Astrocyte of the cerebellum (primary cell): Measurements from ENCODE around the gene TNFRSF12A.

Experiments
- DNase-seq: peaks from one replicate; pipeline ENCODE4 v3.0.0-alpha.2; 2011; ENCODE audit warnings: low read depth
- H3K4me3 ChIP-seq: 2 replicates; pipeline ENCODE4 v1.5.1; 2011; ENCODE audit warnings: mild to moderate bottlenecking, low read depth, low read length, moderate library complexity
- in situ Hi-C: cut with HindIII; loops from 2 replicates; pipeline ENCODE4 v1.10.0; 2017; ENCODE audit warnings: low sequenced_read_pairs
- TF ChIP-seq, protein P1 (sequence below): IDR thresholded peaks from 2 replicates; pipeline ENCODE4 v1.5.1; 2012; ENCODE audit warnings: low read length, low read depth, moderate library complexity, mild to moderate bottlenecking; ENCODE audit errors: missing control alignments

TNFRSF12A gene

DNA sequence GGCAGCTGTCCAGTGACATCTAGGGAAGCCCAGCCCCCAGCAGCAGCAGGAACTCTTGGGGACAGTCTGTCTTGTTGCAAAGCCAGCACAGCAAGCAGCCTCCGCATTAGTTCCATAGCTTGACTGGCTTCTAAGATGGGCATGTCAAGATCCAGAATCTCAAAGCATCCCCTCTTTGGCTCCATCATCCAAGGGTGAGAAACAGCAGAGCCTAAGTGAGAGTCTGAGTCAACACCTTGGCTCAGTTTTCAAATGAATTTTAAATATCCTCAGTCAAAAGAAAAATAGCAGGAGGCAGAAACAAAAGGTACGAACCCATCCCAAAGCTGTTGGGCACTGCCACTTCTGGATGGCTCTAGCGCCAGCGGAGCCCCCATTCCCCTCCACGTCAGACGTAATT lies 5.2 kb upstream of the TNFRSF12A start:
- in situ Hi-C loops, result no loop called here
- no peak for DNase-seq
- TF ChIP-seq, protein P1, sequence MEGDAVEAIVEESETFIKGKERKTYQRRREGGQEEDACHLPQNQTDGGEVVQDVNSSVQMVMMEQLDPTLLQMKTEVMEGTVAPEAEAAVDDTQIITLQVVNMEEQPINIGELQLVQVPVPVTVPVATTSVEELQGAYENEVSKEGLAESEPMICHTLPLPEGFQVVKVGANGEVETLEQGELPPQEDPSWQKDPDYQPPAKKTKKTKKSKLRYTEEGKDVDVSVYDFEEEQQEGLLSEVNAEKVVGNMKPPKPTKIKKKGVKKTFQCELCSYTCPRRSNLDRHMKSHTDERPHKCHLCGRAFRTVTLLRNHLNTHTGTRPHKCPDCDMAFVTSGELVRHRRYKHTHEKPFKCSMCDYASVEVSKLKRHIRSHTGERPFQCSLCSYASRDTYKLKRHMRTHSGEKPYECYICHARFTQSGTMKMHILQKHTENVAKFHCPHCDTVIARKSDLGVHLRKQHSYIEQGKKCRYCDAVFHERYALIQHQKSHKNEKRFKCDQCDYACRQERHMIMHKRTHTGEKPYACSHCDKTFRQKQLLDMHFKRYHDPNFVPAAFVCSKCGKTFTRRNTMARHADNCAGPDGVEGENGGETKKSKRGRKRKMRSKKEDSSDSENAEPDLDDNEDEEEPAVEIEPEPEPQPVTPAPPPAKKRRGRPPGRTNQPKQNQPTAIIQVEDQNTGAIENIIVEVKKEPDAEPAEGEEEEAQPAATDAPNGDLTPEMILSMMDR, result no peak

DNA sequence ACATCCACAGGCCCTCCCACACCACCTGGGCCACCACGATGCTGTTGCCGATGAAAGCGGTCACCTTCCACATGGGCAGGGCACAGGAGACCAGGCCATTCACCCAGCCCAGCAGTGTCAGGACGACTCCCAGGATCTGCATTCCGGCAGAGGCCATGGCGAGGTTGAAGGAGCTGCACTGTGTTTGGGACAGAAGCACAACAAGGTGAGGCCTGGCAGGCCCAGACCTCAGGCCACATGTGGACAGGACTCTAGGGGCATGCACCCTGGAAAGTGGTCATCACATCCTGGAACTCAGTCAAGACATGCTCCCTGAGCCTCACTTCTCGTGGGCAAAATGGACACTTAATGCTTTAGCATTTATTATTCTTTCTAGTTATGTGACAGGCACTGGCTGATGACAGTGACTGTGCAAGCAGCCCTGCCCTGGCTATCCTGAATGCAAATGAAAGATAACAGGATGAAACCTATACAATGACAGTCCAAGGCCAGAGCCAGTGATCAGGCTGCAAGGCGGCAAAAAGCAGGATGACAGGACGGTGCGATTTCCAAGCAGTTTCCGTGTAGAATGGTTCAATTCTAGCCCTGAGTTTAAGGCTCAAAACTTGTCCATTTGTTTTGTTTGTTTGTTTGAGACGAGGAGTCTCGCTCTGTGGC lies 4.2 kb upstream of the TNFRSF12A start:
- TF ChIP-seq, protein P1, result no peak
- H3K4me3 ChIP-seq, result no peak overlapping the region

More for the DNA sequence above, 5.2 kb upstream of the TNFRSF12A start:
- no peak overlapping the region for H3K4me3 ChIP-seq

DNA sequence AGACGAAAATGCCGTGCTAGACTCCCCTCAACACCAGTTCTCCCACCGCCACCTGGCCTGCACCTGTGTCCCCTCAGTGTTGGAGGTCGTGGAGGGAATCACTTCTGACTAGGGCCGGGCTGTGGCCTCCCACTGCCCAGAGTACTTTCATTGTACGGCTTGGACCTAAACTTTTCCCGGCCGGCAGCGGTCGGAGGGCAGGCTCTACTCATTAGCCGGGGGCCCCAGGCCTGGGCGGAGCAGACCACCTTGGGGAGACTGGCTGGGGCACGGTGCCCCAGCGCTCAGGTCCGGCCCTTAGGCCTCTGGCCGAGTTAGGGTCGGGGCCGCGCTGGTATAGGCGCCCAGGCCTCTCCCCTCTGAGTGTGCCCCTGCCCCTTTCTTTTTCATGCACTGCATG lies 2.8 kb upstream of the TNFRSF12A start:
- in situ Hi-C loops, result no loop called here
- TF ChIP-seq, protein P1, result no peak
- no peak overlapping the region for H3K4me3 ChIP-seq
- DNase-seq, result no peak

More for the DNA sequence above, 4.2 kb upstream of the TNFRSF12A start:
- DNase-seq, result no peak
- in situ Hi-C loops, result no loop called here

DNA sequence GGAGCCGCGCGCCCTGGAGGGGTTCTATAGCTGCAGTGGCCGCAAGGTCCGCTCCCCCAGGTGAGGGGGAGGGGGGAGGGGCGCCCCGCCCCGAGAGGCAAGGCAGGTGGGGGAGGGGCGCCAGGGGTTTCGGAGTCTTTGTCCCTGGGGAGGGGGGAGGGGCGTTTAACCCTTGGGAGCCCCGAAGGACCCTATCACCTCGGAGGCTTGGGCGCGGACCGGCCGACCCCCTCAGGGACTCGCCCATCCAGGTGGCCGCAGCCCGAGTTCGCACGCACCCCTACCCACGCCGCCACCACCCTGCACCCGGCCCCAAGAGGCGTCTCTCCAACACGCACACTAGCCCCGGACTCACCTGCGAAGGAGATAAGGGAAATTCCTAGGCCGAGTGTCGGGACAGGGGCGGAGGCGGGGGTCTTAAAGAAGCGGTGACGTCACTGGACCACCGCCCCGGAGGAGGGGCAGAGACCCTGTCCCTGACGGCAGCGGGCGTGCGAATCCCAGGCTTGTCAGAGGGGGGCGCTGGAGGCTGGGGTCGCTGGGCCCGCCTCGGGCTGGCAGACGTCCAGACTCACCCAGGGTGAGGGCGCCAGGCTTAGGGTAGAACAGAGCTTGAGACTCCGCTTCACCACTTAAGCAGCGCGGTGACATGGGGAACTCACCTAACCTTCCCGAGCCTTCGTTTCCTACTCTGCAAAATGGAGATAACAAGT lies 2.2 kb upstream of the TNFRSF12A start, which contains the start of gene CLDN6:
Gene CLDN6, minus strand, starts transcription at position 390 of the 713 bp plus-strand sequence. CDS start 2,162 bp downstream, outside the sequence.
- DNase-seq, result no peak
- TF ChIP-seq, protein P1, result peak; percentile 36
- in situ Hi-C loops, result no loop called here
- no peak within 1 kb of the TSS for H3K4me3 ChIP-seq

DNA sequence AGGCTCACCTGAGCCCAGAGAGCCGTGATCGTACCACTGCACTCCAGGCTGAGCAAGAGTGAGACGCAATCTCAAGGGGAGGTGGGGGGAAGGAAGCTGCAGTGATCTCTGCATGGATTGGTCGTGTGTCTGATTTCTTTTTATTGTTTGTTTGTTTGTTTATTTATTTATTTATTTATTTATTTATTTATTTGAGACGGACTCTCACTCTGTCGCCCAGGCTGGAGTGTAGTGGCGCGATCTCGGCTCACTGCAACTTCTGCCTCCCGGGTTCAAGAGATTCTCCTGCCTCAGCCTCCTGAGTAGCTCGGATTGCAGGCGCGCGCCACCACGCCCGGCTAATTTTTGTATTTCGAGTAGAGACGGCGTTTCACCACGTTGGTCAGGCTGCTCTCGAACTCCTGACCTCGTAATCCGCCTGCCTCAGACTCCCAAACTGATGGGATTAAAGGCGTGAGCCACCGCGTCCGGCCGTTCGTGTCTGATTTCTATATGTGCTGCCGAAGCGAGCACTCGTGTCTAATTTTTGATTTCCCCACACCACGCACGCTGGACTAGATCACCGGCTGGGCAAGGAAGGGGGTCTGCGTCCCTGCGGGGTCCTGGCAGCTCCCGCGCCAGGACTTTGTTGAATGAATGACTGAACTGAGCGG lies 448 bp upstream of the TNFRSF12A start:
- peak overlapping the region; percentile 93 for H3K4me3 ChIP-seq
- TF ChIP-seq, protein P1, result no peak
- no peak for DNase-seq
- in situ Hi-C loops, result no loop called here

DNA sequence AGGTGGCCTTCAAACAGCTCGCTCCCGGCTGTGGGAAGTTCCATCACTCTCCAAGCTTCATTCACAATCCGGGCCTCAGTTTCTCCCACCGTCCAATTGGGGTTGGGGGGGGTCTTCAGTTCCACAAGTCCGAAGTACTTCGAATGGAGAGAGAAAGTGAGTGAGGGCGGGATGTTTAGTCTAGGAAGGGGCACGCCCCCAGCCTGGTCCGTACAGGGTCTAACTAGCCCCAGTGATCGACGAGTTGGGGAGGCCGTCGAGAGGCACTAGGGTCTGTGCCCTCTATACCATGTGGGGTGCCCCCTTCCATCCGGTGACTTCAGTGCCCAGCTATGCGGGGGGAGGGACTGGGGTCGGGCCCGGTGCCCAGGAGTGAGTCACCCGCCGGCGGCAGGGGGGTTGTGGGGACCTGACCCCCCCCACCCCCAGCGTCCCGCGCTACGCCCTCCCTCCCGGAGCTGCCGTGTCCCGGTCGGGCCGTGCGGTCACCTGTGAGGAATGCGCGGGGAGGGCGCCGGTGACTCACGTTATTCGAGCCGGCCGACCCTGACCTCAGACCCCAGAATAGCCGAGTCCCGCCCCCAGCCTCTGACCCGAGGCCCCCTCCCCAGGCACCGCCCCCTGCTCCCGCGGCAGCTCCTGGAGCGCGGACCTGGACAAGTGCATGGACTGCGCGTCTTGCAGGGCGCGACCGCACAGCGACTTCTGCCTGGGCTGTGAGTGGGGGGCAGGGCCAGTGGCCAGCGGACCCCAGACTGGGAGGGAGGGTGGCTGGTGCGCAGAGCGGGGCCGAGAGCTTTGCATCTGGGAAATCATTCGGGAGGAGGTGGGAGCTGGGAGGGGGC lies 658 bp downstream of the TNFRSF12A start:
- peak overlapping the region; percentile 93 for H3K4me3 ChIP-seq
- DNase-seq, result peak; percentile 34
- in situ Hi-C loops, result no loop called here
- TF ChIP-seq, protein P1, result no peak
